Mesodermal cell (in vitro differentiated cells): ENCODE results near the gene ADRB1.

Experiments used
- H3K27ac ChIP-seq: 2 replicates; pipeline ENCODE4 v1.7.0; 2013; ENCODE audit warnings: mild to moderate bottlenecking, low read depth, low read length, moderate library complexity; ENCODE audit not compliant: severe bottlenecking
- H3K36me3 ChIP-seq: 2 replicates; pipeline ENCODE4 v1.7.1; 2013; ENCODE audit warnings: mild to moderate bottlenecking, low read length, moderate library complexity; ENCODE audit not compliant: control insufficient read depth, insufficient read depth
- H3K4me1 ChIP-seq: one replicate; pipeline ENCODE4 v1.7.1; 2013; ENCODE audit warnings: mild to moderate bottlenecking, low read length; ENCODE audit not compliant: insufficient read depth, control insufficient read depth, poor library complexity, severe bottlenecking
- H3K4me3 ChIP-seq: 2 replicates; pipeline ENCODE4 v1.7.0; 2013; ENCODE audit warnings: low read length, control low read depth, mild to moderate bottlenecking; ENCODE audit not compliant: insufficient read depth, poor library complexity, severe bottlenecking; ENCODE audit errors: extremely low read depth
- H3K9me3 ChIP-seq: 2 replicates; pipeline ENCODE4 v1.7.1; 2013; ENCODE audit warnings: mild to moderate bottlenecking, low read length, moderate library complexity; ENCODE audit not compliant: control insufficient read depth
- WGBS, 2 experiments: methylation state at CpG; one replicate each; pipeline ENCODE4 v1.1.5; 2013; ENCODE audit warnings: missing lambda C conversion rate in 2 of 2; ENCODE audit not compliant: insufficient coverage in 2 of 2; 5-methylcytosine and 5-hydroxymethylcytosine counted together

Gene ADRB1

DNA sequence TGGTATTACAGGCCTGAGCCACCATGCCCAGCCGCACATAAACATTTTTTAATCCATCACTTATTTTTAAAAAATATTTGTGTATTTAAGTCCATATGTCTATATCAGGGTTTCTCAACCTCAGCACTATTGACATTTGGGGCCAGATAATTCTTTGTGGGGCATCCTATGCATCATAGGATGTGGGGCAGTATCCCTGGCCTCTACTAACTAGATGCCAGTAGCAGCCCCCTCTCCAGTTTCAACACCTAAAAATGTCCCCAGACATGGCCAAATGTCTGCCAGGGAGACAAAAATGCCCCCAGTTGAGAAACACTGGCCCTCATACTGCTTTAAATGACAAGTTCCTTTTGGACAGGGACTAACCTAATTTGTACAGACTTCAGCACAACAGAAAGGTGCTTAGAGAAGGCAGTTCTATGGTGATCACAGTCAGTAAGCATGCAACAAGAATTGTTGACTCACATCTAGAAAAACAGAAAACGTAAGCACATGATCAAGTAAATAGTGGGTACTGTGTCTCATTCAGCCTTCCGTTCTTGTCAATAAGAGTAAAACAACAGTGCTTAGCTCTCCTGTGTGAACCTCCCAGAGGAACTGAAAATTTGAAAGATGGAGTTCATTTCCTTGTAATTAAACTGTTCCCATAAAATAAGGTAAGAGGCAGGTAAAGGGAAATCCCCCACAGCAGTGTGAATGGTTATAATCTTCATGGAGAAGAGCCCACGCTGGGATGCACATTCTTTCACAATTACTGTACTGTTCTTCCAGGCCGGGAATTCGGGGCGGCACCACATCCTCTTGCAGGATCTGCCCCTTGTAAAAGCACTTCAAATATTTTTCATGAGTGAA, 17.3 kb upstream of the ADRB1 start:
- Histone ChIP-seq H3K4me3 (no peak overlapping the region), H3K4me1 (peaks cover 24% of the 10 kb centered on the region), H3K9me3 (no peaks in the 10 kb centered on the region), H3K36me3 (no peaks in the 10 kb centered on the region), H3K27ac (peak overlapping the region; percentile 69)
- 68 to 71% methylated on average over 4 to 5 of the region's 7 CpGs for WGBS, 2 experiments

DNA sequence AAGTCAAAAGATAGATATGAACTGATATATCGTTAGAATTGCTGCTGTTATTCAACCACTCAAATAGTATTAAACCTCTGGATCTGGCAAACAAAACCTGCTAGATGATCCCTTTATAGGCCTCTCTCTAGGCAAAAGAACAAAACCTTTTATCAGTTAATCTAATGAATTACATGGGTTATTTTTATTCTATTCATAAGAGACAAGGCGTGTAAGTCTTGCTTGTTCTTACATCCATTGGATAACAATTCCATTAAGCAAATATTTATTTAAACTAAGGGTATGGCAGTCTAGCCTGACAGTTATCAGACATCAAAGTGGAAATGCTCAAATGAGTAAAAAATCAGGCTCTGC, 16.6 kb upstream of the ADRB1 start:
- H3K27ac ChIP-seq: peak overlapping the region; percentile 69
- H3K4me1 ChIP-seq: peaks cover 21% of the 10 kb centered on the region
- H3K9me3 ChIP-seq: no peaks in the 10 kb centered on the region
- no peak overlapping the region for H3K4me3 ChIP-seq
- WGBS, 2 experiments: no CpG with 5 or more reads among the region's 2 CpGs
- H3K36me3 ChIP-seq: no peaks in the 10 kb centered on the region

DNA sequence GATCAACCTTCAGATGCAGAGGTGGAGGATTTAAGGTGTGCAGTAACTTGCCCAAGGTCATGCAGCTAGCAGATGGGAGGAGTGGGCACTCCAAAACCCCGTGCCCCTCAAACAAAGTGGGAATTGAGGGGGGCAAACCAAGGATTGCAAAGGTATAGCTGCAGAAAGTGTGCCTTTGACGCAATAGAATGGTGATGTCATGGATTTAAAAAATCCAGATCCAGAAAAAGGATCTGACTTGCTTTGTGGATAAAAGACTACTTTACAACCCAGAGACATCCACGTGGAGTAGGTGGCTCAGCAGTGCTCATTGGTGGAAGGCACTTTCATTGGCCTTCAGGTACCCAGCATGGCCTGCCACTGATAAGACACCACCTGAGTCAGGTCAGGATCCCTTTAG, 15.7 kb upstream of the ADRB1 start:
- 87 to 94% methylated on average over 3 of the region's 3 CpGs for WGBS, 2 experiments
- no peaks in the 10 kb centered on the region for H3K36me3 ChIP-seq
- H3K4me3 ChIP-seq: no peak overlapping the region
- H3K4me1 ChIP-seq: peaks cover 27% of the 10 kb centered on the region
- H3K27ac ChIP-seq: no peak overlapping the region
- no peaks in the 10 kb centered on the region for H3K9me3 ChIP-seq

- H3K4me3 ChIP-seq: no peak overlapping the region
- WGBS, 2 experiments: 90% methylated on average over 2 of the region's 4 CpGs; no CpG with 5 or more reads in 1 of the 2 experiments
- H3K27ac ChIP-seq: no peak overlapping the region
- no peaks in the 10 kb centered on the region for H3K36me3 ChIP-seq
- peaks cover 31% of the 10 kb centered on the region for H3K4me1 ChIP-seq
- no peaks in the 10 kb centered on the region for H3K9me3 ChIP-seq
Measured at GRCh38 chr10:114028425-114028824, 15.2 kb upstream of the ADRB1 start.

GRCh38 chr10:114029655-114030054, 14.0 kb upstream of the ADRB1 start:
- WGBS, 2 experiments: 90 to 100% methylated on average over 1 of the region's 4 CpGs
- Histone ChIP-seq H3K4me3 (no peak overlapping the region), H3K4me1 (peaks cover 31% of the 10 kb centered on the region), H3K9me3 (no peaks in the 10 kb centered on the region), H3K27ac (no peak overlapping the region), H3K36me3 (no peaks in the 10 kb centered on the region)

- no peak overlapping the region for H3K4me3 ChIP-seq
- whole genome bisulfite sequencing, 2 experiments: 91% methylated on average over 4 to 5 of the region's 6 CpGs
Measured at GRCh38 chr10:114030140-114030539, 13.5 kb upstream of the ADRB1 start.

GRCh38 chr10:114031073-114031972, 12.3 kb upstream of the ADRB1 start:
- Histone ChIP-seq H3K27ac (no peak overlapping the region), H3K36me3 (no peaks in the 10 kb centered on the region), H3K9me3 (no peaks in the 10 kb centered on the region), H3K4me3 (no peak overlapping the region), H3K4me1 (peaks cover 18% of the 10 kb centered on the region)
- whole genome bisulfite sequencing, 2 experiments: 95 to 100% methylated on average over 1 to 4 of the region's 6 CpGs

More at GRCh38 chr10:114030140-114030539, 13.5 kb upstream of the ADRB1 start:
- H3K36me3 ChIP-seq: no peaks in the 10 kb centered on the region
- H3K4me1 ChIP-seq: peaks cover 30% of the 10 kb centered on the region
- H3K27ac ChIP-seq: no peak overlapping the region
- H3K9me3 ChIP-seq: no peaks in the 10 kb centered on the region

DNA sequence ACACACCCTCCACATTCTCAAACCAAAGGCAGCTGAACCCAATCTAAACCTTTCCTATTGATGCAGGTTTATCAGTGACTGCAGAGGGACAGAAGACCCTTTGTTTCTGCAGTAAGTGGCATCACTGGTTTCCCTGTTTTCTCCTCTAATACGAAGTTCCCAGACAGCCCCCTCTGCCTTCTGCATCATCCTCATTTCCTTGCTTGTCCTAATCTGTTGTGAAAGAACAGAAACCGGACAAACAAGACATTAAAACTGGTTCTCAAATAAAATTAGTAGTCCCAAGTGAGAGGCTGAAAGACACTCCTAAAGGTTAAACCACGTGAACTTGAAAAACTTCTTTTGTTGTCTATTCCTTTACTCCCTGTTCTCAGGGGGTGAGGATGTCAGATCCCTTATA, 10.1 kb upstream of the ADRB1 start:
- Histone ChIP-seq H3K9me3 (no peaks in the 10 kb centered on the region), H3K4me1 (peaks cover 10% of the 10 kb centered on the region), H3K27ac (no peak overlapping the region), H3K36me3 (no peaks in the 10 kb centered on the region), H3K4me3 (no peak overlapping the region)
- WGBS, 2 experiments: 82 to 88% methylated on average over 1 to 3 of the region's 3 CpGs

DNA sequence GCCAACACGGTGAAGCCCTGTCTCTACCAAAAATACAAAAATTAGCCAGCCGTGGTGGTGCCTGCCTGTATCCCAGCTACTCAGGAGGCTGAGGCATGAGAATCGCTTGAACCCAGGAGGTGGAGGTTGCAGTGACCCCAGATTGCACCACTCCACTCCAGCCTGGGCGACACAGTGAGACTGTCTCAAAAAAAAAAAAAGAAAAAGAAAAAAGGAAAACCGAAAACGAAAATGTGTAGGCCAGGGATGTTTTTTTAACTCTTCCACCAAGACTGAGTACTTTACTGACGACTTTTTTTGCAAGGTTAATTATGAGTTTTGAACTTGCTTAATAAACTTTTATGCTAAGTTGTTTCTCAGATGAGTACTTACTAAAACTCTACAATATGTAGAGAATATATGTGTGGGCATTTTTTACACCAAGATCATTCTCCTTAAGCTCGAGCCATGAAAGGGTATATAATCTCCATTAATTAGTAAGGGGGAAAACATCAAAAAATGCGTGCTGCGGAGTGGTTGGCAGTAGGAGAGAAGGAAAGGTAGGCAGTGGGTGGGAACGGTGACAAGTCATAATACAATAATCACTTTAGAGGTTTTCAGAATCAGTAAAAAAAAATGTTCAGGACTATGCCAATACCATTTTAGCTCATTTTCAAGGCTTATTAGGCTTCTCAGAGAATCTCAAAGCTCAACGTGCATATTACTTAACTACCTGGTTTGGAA, 8.6 kb upstream of the ADRB1 start:
- H3K27ac ChIP-seq: no peak overlapping the region
- 88% methylated on average over 3 to 6 of the region's 12 CpGs for WGBS, 2 experiments
- H3K9me3 ChIP-seq: no peaks in the 10 kb centered on the region
- H3K36me3 ChIP-seq: no peaks in the 10 kb centered on the region
- H3K4me1 ChIP-seq: peaks cover 10% of the 10 kb centered on the region
- H3K4me3 ChIP-seq: no peak overlapping the region

- Histone ChIP-seq H3K36me3 (no peaks in the 10 kb centered on the region), H3K27ac (no peak overlapping the region), H3K4me3 (no peak overlapping the region), H3K9me3 (no peaks in the 10 kb centered on the region), H3K4me1 (peaks cover 10% of the 10 kb centered on the region)
- WGBS, 2 experiments: no CpG with 5 or more reads among the region's 5 CpGs
Measured at GRCh38 chr10:114035791-114036190, 7.9 kb upstream of the ADRB1 start.
